Measurements from ENCODE around the gene SLC15A5.

GRCh38 chr12:16297521-16297920 lies 20.0 kb upstream of the SLC15A5 start:
- no peak for TF ChIP-seq SUZ12 (IDR thresholded peaks at IDR 0.05; ENCODE audit: extremely low read depth, insufficient read depth, insufficient read length)
- TF ChIP-seq YY1 (IDR thresholded peaks at IDR 0.05; ENCODE audit: insufficient read depth, insufficient read length) = no peak
- no peak for TF ChIP-seq ZNF274 (IDR thresholded peaks at IDR 0.05; ENCODE audit: low read depth, low read length)
